GM12801 (cell line): ENCODE data around the gene WDR19.

Experiments used
- CTCF ChIP-seq: IDR thresholded peaks from one replicate; pipeline ENCODE4 v1.5.1; 2011; ENCODE audit warnings: control low read depth; ENCODE audit not compliant: insufficient read length; ENCODE audit errors: extremely low read depth

WDR19 gene

DNA sequence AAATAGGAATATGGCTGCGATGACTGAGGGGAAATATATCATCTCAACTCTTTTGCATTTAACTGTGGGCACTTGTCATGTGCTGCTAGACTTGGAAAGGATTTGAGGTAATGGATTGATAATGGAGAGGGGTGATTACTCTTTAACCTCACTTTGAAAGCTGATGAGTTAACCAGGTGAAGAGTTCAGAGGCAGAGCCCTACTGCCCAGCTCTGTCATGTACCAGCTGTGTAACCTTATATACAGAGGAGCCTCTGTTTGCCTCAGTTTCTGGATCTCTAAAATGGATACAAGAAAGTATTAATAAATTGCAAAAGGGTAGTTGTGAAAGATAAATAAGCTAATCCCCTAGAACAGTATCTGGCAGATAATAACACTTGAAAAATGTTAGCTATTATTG is 51.5 kb downstream of the WDR19 start:
- no peak for TF ChIP-seq CTCF

DNA sequence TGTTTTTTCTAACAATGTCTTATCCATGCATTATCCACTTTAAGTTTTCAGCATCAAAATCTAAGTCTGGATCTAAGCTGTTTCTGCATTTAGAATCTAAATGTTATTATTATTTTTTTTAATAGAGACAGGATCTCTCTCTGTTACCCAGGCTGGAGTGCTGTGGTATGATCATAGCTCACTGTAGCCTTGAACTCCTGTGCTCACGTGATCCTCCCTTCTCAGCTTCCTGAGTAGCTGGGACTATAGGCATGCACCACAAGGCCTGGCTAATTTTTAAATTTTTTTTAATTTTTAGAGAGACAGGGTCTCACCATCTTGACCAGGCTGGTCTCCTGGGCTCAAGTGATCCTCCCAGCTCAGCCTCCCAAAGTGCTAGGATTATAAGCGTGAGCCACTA is 52.7 kb downstream of the WDR19 start:
- no peak for TF ChIP-seq CTCF

DNA sequence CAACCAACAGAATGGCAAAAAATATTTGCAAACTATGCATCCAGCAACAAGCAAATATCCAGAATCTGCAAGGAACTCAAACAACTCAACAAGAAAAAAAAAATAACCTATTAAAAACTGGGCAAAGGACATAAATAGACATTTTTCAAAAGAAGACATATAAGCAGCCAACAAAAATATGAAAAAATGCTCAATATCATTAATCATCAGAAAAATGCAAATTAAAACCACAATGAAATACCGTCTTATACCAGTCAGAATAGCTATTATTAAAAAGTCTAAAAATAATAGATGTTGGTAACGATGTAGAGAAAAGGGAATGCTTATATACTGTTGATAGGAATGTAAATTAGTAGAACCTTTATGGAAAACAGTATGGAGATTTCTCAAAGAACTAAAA is 53.4 kb downstream of the WDR19 start:
- no peak for TF ChIP-seq CTCF

DNA sequence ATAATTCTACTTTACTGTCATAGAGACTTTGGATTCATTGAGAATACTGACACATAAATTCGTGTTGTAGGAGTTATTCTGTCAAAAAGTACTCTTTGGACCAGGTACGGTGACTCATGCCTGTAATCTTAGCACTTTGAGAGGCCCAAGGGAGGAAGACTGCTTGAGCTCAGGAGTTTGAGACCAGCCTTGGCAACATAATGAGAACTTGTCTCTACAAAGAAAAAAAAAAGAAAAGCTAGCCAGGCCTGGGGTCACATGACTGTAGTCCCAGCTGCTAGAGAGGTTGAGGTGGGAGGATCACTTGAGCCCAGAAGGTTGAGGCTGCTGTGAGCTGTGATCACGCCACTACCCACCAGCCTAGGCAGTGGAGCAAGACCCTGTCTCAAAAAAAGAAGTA is 54.9 kb downstream of the WDR19 start:
- no peak for TF ChIP-seq CTCF

DNA sequence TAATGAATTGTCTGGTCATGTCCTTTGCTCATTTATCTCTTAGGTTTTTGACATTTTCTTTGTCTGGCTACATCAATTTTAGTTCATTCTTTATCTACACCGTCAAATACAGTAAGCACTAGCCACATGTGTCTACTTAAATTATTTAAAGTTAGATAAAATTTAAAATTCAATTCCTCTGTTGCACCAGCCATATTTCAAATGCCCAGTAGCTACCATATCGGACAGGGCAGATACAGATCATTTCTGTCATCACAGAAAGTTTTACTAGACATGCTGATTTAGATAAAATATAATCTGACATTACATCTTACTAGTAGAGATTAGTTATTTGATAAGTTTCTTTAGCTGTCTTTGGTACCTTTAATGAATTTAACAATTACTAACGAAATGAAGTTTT is 61.1 kb downstream of the WDR19 start:
- TF ChIP-seq CTCF = no peak

DNA sequence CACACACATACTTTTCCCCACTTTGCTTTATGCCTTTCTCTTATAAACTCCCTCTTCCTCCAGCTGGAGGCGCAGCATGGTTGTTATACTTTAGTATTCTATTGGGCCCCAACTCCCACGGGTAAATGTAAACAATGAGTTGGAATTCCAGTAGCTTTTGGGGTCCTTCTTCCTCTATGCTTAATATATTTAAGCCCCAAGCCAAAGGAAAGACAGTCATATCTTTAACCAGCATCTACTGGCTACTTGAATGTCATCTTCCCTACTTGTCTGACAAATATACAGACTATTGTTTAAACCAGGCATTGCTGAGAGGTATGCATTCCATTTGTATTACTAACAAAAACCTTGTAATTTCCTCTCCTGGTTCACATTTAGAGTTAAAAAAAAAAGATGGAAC is 72.9 kb downstream of the WDR19 start:
- no peak for TF ChIP-seq CTCF

DNA sequence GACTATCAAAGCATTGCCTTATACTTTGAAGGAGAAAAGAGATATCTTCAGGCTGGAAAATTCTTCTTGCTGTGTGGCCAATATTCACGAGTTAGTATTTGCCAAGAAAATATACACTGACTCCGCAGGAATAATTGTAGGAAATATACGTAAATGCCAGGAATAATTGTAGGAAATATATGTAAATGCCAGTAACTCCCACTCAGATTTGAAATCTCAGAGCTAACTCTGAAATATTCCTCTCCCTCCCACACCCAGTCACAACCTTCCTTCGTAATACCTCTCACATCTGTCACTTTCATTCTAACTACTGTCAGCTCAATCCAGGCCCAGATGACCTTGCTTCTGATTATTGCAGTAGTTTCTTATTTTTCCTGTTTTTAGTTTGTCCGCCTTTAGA is 73.5 kb downstream of the WDR19 start:
- no peak for TF ChIP-seq CTCF

GRCh38 chr4:39256436-39256835 is 74.1 kb downstream of the WDR19 start:
- no peak for TF ChIP-seq CTCF
